Spinal cord (tissue), 10 donors: ENCODE measurements around the gene IQSEC1. TPM values are rescaled to one million over a fixed set of nuclear protein-coding genes. Genes with fewer than 3 reads are reported as not detected.

Experiments
- DNase-seq, 6 donors: peaks; one replicate each; pipeline versions ENCODE4 v3.0.0 to v3.0.0-alpha.2; 2013 to 2015; ENCODE audit warnings: low spot score in 6 of 6, low read depth in 4 of 6
- H3K27ac ChIP-seq: one replicate; pipeline ENCODE4 v1.5.1; 2013; ENCODE audit warnings: low read depth, low read length, control low read depth
- H3K27me3 ChIP-seq: one replicate; pipeline ENCODE4 v1.6.1; 2013; ENCODE audit warnings: low read length; ENCODE audit not compliant: control insufficient read depth, insufficient read depth
- H3K36me3 ChIP-seq: one replicate; pipeline ENCODE4 v1.6.1; 2013; ENCODE audit warnings: low read length; ENCODE audit not compliant: control insufficient read depth, insufficient read depth
- H3K4me1 ChIP-seq: one replicate; pipeline ENCODE4 v1.6.1; 2013; ENCODE audit warnings: low read length; ENCODE audit not compliant: control insufficient read depth, insufficient read depth
- H3K4me3 ChIP-seq: one replicate; pipeline ENCODE4 v1.5.1; 2013; ENCODE audit warnings: low read depth, low read length, control low read depth
- H3K9me3 ChIP-seq: one replicate; pipeline ENCODE4 v1.6.1; 2013; ENCODE audit warnings: low read length; ENCODE audit not compliant: control insufficient read depth, insufficient read depth
- WGBS: methylation state at CpG from one replicate; pipeline ENCODE4 v1.1.5; 2013; ENCODE audit warnings: missing lambda C conversion rate; ENCODE audit not compliant: insufficient coverage; 5-methylcytosine and 5-hydroxymethylcytosine counted together
- polyA plus RNA-seq, 2 donors: library from polyadenylated mRNA; unstranded; fragments of 120-200 nt; gene quantifications; one replicate each; pipeline ENCODE4 v1.2.1, GENCODE V29; 2013; ENCODE audit not compliant: insufficient read length in 2 of 2
- total RNA-seq, 2 donors: library from RNA; depleted of rRNA in 1 of 2; stranded (reverse); fragments of 120-200 nt in 1 of 2; fragments of >200 nt in 1 of 2; gene quantifications; one replicate each; pipeline versions ENCODE4 v1.2.3 to v1.2.4, GENCODE V29; 2013 to 2014
- donor health status: healthy.

The IQSEC1 gene
- total and polyA plus RNA-seq, 4 donors: 40.2 to 87.1 (median 63.6) TPM

DNA sequence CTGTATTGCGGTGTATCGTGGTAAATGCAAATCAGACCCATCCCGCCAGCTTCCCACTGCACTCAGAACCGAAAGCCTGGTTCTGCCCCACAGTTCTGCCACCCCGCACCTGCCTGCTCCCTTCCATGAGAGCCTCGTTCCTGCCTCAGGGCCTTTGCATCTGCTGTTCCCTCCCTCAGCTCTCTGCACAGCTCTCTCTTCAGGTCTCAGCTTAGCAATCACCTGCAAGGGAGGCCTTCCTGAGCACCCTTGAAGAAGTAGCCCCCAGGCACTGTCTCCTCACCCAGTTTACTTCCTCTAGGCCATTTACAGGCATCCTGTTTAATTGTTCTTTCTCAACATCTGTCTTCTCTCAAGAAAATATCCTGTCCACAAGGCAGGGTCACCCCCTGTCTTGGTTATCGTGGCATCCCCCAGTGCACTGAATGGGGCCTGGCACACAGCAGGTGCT is 13.3 kb upstream of the IQSEC1 start:
- H3K27ac ChIP-seq: no peak overlapping the region
- no peaks in the 10 kb centered on the region for H3K9me3 ChIP-seq
- no peaks in the 10 kb centered on the region for H3K36me3 ChIP-seq
- H3K4me3 ChIP-seq: no peak overlapping the region
- DNase-seq: no peak
- peaks cover 5% of the 10 kb centered on the region for H3K4me1 ChIP-seq
- 90% methylated on average over 7 of the region's 7 CpGs for WGBS
- H3K27me3 ChIP-seq: no peaks in the 10 kb centered on the region

DNA sequence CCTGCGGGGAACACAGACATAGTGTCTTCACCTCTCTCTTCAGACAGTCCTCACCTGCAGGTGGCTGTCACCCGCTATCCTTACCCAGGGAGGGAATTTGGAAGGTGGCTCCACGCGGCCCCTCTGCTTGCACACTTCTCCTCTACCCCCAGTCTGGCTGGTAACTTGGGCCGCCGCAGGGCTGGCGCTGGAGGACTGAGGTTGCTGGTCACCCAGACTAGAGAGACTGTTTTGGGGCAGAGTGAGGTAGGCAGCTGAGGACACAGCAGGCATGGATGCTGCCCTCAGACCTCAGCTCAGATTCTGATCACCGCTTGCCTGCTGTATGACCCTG is 12.6 kb upstream of the IQSEC1 start:
- Histone ChIP-seq H3K4me3 (no peak overlapping the region), H3K27ac (no peak overlapping the region), H3K9me3 (no peaks in the 10 kb centered on the region), H3K36me3 (no peaks in the 10 kb centered on the region), H3K27me3 (no peaks in the 10 kb centered on the region), H3K4me1 (peaks cover 5% of the 10 kb centered on the region)
- DNase-seq: no peak
- 97% methylated on average over 3 of the region's 8 CpGs for WGBS

DNA sequence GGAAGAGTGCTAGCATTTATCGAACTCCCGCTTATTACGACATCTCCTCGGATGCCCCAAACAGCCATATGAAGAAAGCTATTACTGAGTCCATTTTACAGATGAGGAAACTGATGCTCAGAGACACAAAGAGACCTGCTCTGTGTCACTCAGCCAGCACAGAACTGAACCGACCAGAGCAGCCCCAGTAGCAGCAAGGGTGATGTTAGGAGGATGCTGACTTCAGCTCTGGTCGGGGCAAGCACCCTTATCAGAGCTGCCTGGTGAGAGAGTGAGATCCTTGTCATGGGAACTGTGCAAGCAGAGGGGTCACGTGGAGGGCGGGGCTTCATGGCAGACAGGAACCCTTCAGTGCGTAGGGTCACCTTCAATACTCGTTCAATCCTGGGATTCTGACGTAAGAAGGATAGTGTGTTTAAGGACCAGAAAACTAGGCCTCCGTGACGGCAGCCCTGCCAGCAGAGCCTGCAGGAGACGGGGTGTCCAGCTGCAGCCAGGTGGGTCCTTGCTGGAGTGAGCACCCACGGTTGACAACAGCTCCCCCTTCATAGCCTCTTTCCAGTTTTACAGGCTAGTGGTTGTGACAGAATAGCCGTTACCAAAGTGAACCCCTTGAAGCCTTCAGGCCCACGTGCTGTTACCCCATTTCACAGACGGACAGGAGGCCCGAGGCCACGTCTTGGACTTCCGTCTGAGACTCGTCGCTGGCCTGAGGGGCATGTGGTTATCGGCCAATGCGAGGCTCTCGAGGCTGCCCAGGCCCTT is 12.0 kb upstream of the IQSEC1 start:
- Histone ChIP-seq H3K9me3 (no peaks in the 10 kb centered on the region), H3K36me3 (no peaks in the 10 kb centered on the region), H3K4me1 (peaks cover 5% of the 10 kb centered on the region), H3K27me3 (no peaks in the 10 kb centered on the region), H3K27ac (no peak overlapping the region), H3K4me3 (no peak overlapping the region)
- no peak for DNase-seq
- 89% methylated on average over 25 of the region's 26 CpGs for WGBS

DNA sequence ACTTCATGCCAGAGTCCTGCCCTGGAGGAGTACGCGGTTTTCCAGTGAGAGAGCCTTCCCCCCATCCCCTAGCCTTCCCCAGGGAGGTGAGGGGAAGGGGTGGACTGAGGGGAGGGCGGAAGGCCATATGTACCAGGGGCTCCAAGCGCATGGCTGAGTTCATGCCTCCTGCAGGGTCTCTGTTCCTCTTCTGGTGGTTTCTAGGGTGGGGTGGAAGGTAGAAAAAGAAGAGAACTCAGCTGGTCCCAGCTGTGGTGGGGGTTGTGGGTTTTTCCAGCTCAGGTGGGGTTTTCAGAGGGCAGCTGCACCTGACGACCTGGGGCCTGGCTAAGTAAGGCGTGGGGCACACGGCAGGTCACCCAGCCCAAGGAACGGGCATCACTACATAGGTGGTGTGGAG is 10.7 kb upstream of the IQSEC1 start:
- H3K4me3 ChIP-seq: no peak overlapping the region
- H3K4me1 ChIP-seq: peaks cover 9% of the 10 kb centered on the region
- no peaks in the 10 kb centered on the region for H3K9me3 ChIP-seq
- H3K27me3 ChIP-seq: no peaks in the 10 kb centered on the region
- no peak overlapping the region for H3K27ac ChIP-seq
- 100% methylated on average over 3 of the region's 8 CpGs for WGBS
- no peaks in the 10 kb centered on the region for H3K36me3 ChIP-seq
- DNase-seq: no peak

DNA sequence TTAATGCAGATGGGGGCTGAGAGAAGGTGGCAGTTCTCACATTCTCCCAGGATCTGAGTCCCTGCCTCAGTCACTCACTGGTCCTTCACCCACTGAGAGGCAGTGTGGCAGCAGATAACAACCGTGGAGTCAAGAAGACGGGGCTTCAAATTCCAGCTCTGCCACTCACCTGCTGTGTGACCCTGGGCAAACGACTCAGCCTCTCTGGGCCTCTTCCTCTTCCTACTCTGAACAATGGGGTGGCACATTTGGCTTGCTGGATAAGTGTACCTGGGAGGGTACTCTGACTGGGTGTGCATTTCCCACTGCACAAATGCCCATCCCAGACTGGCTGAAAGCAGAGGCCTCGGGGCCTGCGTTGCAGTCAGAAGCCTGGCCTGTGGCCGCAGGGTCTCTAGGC is 10.0 kb upstream of the IQSEC1 start:
- WGBS: 92% methylated on average over 6 of the region's 6 CpGs
- Histone ChIP-seq H3K4me1 (peaks cover 16% of the 10 kb centered on the region), H3K36me3 (no peaks in the 10 kb centered on the region), H3K4me3 (no peak overlapping the region), H3K9me3 (no peaks in the 10 kb centered on the region), H3K27me3 (no peaks in the 10 kb centered on the region), H3K27ac (no peak overlapping the region)
- DNase-seq: no peak

DNA sequence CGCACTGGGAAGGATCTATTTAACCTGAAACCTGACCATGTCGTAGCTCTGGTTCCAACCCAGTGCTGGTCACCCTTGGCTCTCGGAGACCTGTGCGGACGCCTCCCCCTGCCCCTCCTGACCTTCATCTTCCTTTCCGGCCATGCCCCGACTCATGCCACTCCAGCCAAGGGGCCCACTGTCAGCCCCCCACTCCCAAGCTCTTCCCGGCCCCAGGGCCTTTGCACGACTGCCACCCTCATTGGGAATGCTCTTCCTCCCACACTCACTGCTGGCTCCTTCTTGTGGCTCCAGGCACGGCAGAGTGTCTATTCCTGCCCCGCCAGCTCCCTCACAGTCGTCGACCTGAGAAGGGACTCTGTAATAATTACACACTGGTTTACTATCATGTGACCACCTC is 9.4 kb upstream of the IQSEC1 start:
- Histone ChIP-seq H3K9me3 (no peaks in the 10 kb centered on the region), H3K4me1 (peaks cover 17% of the 10 kb centered on the region), H3K36me3 (no peaks in the 10 kb centered on the region), H3K27me3 (no peaks in the 10 kb centered on the region), H3K27ac (no peak overlapping the region), H3K4me3 (no peak overlapping the region)
- DNase-seq: no peak
- 88% methylated on average over 11 of the region's 13 CpGs for WGBS

DNA sequence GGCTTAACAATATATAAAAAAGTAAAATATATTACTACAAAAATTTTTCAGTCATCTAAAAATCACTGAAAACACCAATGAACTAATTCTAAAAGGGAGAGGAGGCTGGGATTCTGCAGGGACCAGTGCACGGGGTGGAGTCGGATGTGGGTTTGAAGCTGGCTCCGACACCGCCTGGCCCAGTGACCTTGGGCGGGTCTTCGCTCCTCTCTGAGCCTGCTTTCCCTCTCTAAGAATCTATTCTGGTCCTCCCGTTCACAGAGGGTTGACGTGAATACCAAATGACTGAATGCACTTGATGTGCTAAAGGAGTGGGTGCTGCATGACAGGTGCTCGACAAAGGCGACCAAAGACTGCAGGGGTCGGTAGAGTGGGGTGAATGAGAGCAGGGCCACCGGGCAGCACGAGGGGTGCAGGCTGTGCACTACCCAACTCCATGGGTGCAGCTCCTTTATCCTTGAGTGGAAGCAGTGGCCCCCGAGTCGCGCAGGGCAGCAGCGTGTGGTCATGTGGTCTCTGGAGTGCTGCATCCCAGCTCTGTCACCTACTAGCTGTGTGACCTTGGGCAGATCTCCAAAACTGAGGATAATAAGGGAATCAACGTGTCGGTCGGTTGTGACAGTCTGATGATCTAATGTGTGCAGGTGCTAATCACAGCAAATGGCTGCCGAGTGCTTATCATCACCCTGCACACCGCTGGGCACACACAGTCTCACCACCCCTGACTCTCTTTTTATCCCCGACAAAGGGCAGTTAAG is 8.6 kb upstream of the IQSEC1 start:
- no peaks in the 10 kb centered on the region for H3K9me3 ChIP-seq
- H3K4me3 ChIP-seq: no peak overlapping the region
- H3K27me3 ChIP-seq: no peaks in the 10 kb centered on the region
- WGBS: 67% methylated on average over 9 of the region's 23 CpGs
- DNase-seq: no peak
- H3K4me1 ChIP-seq: peaks cover 20% of the 10 kb centered on the region
- no peak overlapping the region for H3K27ac ChIP-seq
- no peaks in the 10 kb centered on the region for H3K36me3 ChIP-seq

DNA sequence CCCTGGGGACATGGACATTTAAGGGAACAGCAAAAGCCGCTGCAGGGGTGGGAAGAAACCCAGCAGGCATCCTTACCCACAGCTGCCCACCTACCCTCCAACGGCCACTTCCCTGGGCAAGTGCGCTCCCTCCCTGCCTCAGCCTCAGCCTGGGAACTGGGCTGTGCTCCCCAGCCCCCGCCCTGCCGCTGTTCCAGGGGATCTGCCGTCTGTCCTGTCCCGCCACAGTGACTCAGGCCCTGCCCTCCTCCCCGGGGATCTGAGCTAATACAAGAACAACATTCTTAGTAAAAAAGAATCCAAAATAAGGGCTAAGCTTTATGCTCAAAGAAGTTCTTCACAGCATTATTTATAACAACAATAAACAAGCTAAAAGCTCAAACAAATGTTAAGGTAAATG is 7.4 kb upstream of the IQSEC1 start:
- no peak overlapping the region for H3K27ac ChIP-seq
- no peaks in the 10 kb centered on the region for H3K27me3 ChIP-seq
- H3K4me1 ChIP-seq: peaks cover 26% of the 10 kb centered on the region
- no peak overlapping the region for H3K4me3 ChIP-seq
- DNase-seq: no peak
- H3K36me3 ChIP-seq: no peaks in the 10 kb centered on the region
- WGBS: 62% methylated on average over 6 of the region's 8 CpGs
- H3K9me3 ChIP-seq: no peaks in the 10 kb centered on the region

DNA sequence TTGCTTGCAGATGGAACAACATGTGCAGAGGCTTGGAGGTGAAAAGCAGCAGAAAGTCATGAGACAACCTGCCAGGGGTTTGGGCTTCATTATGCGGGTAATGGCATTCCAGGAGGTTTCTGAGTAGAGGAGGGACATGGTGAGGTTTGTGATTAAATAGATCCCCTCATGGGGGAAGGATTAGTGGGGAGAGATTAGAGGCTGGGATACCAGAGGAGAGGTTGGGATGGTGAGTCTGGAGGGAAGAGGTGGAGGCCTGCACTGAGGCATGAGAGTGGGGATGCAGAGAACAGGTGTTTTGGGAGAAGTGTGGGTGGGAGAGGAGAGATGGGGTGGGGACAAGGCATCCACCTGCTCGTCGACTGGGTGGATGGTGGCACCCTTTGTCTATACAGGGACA is 6.8 kb upstream of the IQSEC1 start:
- H3K27ac ChIP-seq: no peak overlapping the region
- no peaks in the 10 kb centered on the region for H3K9me3 ChIP-seq
- no peak overlapping the region for H3K4me3 ChIP-seq
- H3K27me3 ChIP-seq: no peaks in the 10 kb centered on the region
- peaks cover 26% of the 10 kb centered on the region for H3K4me1 ChIP-seq
- H3K36me3 ChIP-seq: no peaks in the 10 kb centered on the region
- WGBS: 80% methylated on average over 3 of the region's 3 CpGs
- no peak for DNase-seq

DNA sequence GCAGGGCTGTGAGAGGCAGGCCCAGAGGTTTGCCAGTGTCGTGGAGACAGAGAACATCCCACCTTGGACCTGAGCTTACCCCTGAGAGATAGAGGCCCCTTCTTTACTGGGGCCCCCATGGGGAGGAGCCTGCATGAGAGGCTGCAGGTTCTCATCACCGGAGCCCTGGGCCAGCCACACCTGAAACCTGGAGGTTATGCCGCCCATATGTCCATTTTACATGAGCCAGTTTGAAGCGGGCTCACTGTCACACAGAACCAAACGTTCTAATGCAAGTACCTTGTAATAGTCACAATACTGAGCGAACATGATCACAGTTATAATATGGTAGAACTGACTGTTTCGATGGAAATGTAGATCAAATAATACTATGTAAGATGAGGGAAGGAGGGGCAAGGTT is 6.3 kb upstream of the IQSEC1 start:
- Histone ChIP-seq H3K36me3 (no peaks in the 10 kb centered on the region), H3K9me3 (no peaks in the 10 kb centered on the region), H3K27ac (no peak overlapping the region), H3K4me3 (no peak overlapping the region), H3K4me1 (peaks cover 30% of the 10 kb centered on the region), H3K27me3 (peaks cover 2% of the 10 kb centered on the region)
- DNase-seq: no peak
- 91% methylated on average over 4 of the region's 7 CpGs for WGBS
